HCT116 (cell line): ENCODE measurements around the gene CHAMP1. TPM values are rescaled to one million over a fixed set of nuclear protein-coding genes. Genes with fewer than 3 reads are reported as not detected.

Experiments used
- ATAC-seq: fragments of 200-7000 bp; cut with Tn5 transposase; 2 replicates; pipeline ENCODE4 v1.9.1; 2020; ENCODE audit warnings: mild to moderate bottlenecking, moderate library complexity
- BruUV-seq: library from RNA; stranded (reverse); fragments of 400-500 nt; replicated peaks from 2 replicates; lab custom pipeline; 2021; lab: Mats Ljungman, UMichigan
- CTCF ChIA-PET: fragments of 300-600 bp; sonication (Branson Sonifier 250); formaldehyde crosslinking; loops from one replicate; lab custom pipeline; 2021; ENCODE audit warnings: antibody characterized with exemption; lab: Charles Lee
- POLR2A ChIA-PET: fragments of 300-600, 350-600 bp; sonication (Branson Sonifier 250); formaldehyde crosslinking; loops from one replicate; lab custom pipeline; 2021; ENCODE audit warnings: antibody characterized with exemption; lab: Charles Lee
- RAD21 ChIA-PET, 2 experiments: fragments of 300-600 bp; sonication (Branson Sonifier 250); formaldehyde crosslinking; loops; one replicate each; lab custom pipeline; 2023; ENCODE audit warnings: low total read pairs in 2 of 2; ENCODE audit not compliant: uncharacterized antibody in 2 of 2, unreplicated experiment in 2 of 2, low non-redundant PET in 1 of 2; lab: Charles Lee
- DNase-seq: peaks from one replicate; pipeline ENCODE4 v3.0.0-alpha.2; 2010; ENCODE audit warnings: low read depth, low spot score
- H2AFZ ChIP-seq: fragments of 200-600 bp; shearing (Covaris generic), sonication (generic); 2 replicates; pipeline ENCODE4 v1.6.1; 2017; ENCODE audit warnings: low read depth, mixed run types, mixed read lengths, antibody characterized with exemption, low read length; ENCODE audit not compliant: poor library complexity, severe bottlenecking
- H3K27ac ChIP-seq: 2 replicates; pipeline ENCODE4 v1.5.1; 2012; ENCODE audit warnings: low read depth, low read length
- H3K27me3 ChIP-seq: fragments of 200-600 bp; sonication (generic); 2 replicates; pipeline ENCODE4 v1.6.1; 2016; ENCODE audit warnings: mixed run types, low read length, mixed read lengths; ENCODE audit not compliant: insufficient read depth
- H3K36me3 ChIP-seq, 2 experiments: fragments of 200-500 bp in 1 of 2; fragments of 200-600 bp in 1 of 2; sonication (Bioruptor generic) in 1 of 2; sonication (generic) in 1 of 2; 2 replicates each; pipeline versions ENCODE4 v1.5.1 to v1.6.1; 2014 to 2016; ENCODE audit warnings: low read length in 2 of 2, inconsistent platforms in 1 of 2, mixed read lengths in 1 of 2, mixed run types in 1 of 2; ENCODE audit not compliant: insufficient read depth in 2 of 2, control insufficient read depth in 1 of 2
- H3K4me1 ChIP-seq, 2 experiments: fragments of 200-600 bp in 1 of 2; sonication (generic) in 1 of 2; 2 replicates each; pipeline versions ENCODE4 v1.5.1 to v1.6.1; 2012 to 2017; ENCODE audit warnings: low read length in 2 of 2, inconsistent platforms in 1 of 2, mild to moderate bottlenecking in 1 of 2, mixed read lengths in 1 of 2, mixed run types in 1 of 2, moderate library complexity in 1 of 2; ENCODE audit not compliant: insufficient read depth in 2 of 2, control insufficient read depth in 1 of 2
- H3K4me2 ChIP-seq: fragments of 200-600 bp; sonication (generic); 2 replicates; pipeline ENCODE4 v1.6.1; 2017; ENCODE audit warnings: mixed run types, low read length, mixed read lengths
- H3K4me3 ChIP-seq, 2 experiments: fragments of 200-600 bp in 1 of 2; sonication (generic) in 1 of 2; replicated peaks in 1 of 2; 2 replicates each; pipeline ENCODE4 v1.5.1; 2011 to 2016; ENCODE audit warnings: low read length in 2 of 2, control low read depth in 1 of 2, low read depth in 1 of 2, mild to moderate bottlenecking in 1 of 2, mixed read lengths in 1 of 2, mixed run types in 1 of 2
- H3K79me2 ChIP-seq: fragments of 200-600 bp; sonication (generic); 2 replicates; pipeline ENCODE4 v1.6.1; 2017; ENCODE audit warnings: mild to moderate bottlenecking, mixed run types, low read length, moderate library complexity, mixed read lengths; ENCODE audit not compliant: insufficient read depth
- H3K9ac ChIP-seq: fragments of 200-600 bp; sonication (generic); 2 replicates; pipeline ENCODE4 v1.6.1; 2016; ENCODE audit warnings: low read length, mixed read lengths
- H3K9me2 ChIP-seq: fragments of 200-600 bp; sonication (generic), shearing (Covaris generic); 2 replicates; pipeline ENCODE4 v1.6.1; 2017; ENCODE audit warnings: mixed run types, mild to moderate bottlenecking, moderate library complexity; ENCODE audit not compliant: insufficient read depth
- H3K9me3 ChIP-seq, 2 experiments: fragments of 200-500 bp in 1 of 2; fragments of 200-600 bp in 1 of 2; sonication (Bioruptor generic) in 1 of 2; sonication (generic) in 1 of 2; 2 replicates each; pipeline ENCODE4 v1.6.1; 2014 to 2017; ENCODE audit warnings: low read length in 2 of 2, mixed read lengths in 2 of 2, inconsistent platforms in 1 of 2, low read depth in 1 of 2, mild to moderate bottlenecking in 1 of 2, mixed run types in 1 of 2, moderate library complexity in 1 of 2; ENCODE audit not compliant: control insufficient read depth in 1 of 2, insufficient read depth in 1 of 2
- H4K20me1 ChIP-seq: fragments of 200-600 bp; sonication (generic), shearing (Covaris generic); 2 replicates; pipeline ENCODE4 v1.6.1; 2017; ENCODE audit warnings: mixed run types, mild to moderate bottlenecking, moderate library complexity; ENCODE audit not compliant: insufficient read depth
- CBX3 ChIP-seq: IDR thresholded peaks from 2 replicates; pipeline ENCODE4 v1.6.1; 2012; ENCODE audit warnings: low read depth
- CEBPB ChIP-seq: IDR thresholded peaks from 2 replicates; pipeline ENCODE4 v1.6.1; 2012; ENCODE audit warnings: low read depth
- EGR1 ChIP-seq: IDR thresholded peaks from 2 replicates; pipeline ENCODE4 v1.6.1; 2012; ENCODE audit warnings: low read depth
- EZH2 ChIP-seq: fragments of 200-600 bp; sonication (generic); IDR thresholded peaks from 2 replicates; pipeline ENCODE4 v1.6.1; 2017; ENCODE audit warnings: antibody characterized with exemption, mixed run types
- FOSL1 ChIP-seq: IDR thresholded peaks from 2 replicates; pipeline ENCODE4 v1.6.1; 2012; ENCODE audit warnings: low read depth
- POLR2AphosphoS5 ChIP-seq: IDR thresholded peaks from 2 replicates; pipeline ENCODE4 v1.6.1; 2011; ENCODE audit warnings: mild to moderate bottlenecking, low read depth, low read length, moderate library complexity
- RAD21 ChIP-seq: IDR thresholded peaks from 2 replicates; pipeline ENCODE4 v1.6.1; 2012; ENCODE audit warnings: low read depth, mild to moderate bottlenecking
- TCF7L2 ChIP-seq: IDR thresholded peaks from 2 replicates; pipeline ENCODE4 v1.7.0; 2011; ENCODE audit warnings: borderline replicate concordance, inconsistent platforms; ENCODE audit not compliant: insufficient read depth, insufficient read length; ENCODE audit errors: extremely low read depth
- intact Hi-C: fragments of 100-400 bp; cut with micrococcal nuclease; formaldehyde crosslinking; loops from 2 replicates; pipeline ENCODE4 v1.10.0; 2022
- total RNA-seq: library from RNA; stranded (reverse); gene quantifications from one replicate; pipeline ENCODE4 v1.2.1, GENCODE V29; 2021; ENCODE audit not compliant: unreplicated experiment
- TF ChIP-seq, protein P1 (sequence below): IDR thresholded peaks from 2 replicates; pipeline ENCODE4 v1.6.1; 2011; ENCODE audit warnings: mild to moderate bottlenecking, low read length, moderate library complexity; ENCODE audit not compliant: insufficient replicate concordance; ENCODE audit errors: extremely low read depth

CHAMP1 gene
- total RNA-seq, 1 experiment from 2014 or later, result 31.5 TPM

GRCh38 chr13:114309086-114309485 is 5.2 kb upstream of the CHAMP1 start:
- no peaks in the 10 kb centered on the region for H3K9me3 ChIP-seq
- H2AFZ ChIP-seq, result no peak overlapping the region
- no TSS peak for BruUV-seq
- no peak overlapping the region for H3K4me2 ChIP-seq
- no peak overlapping the region for H3K4me3 ChIP-seq
- POLR2A ChIA-PET, result no interaction called here
- no peaks in the 10 kb centered on the region for H3K79me2 ChIP-seq
- no peaks in the 10 kb centered on the region for H4K20me1 ChIP-seq
- no peak for ATAC-seq
- TF ChIP-seq CEBPB (no peak), EZH2 (no peak), EGR1 (no peak), TCF7L2 (no peak), POLR2AphosphoS5 (no peak), FOSL1 (no peak)
- TF ChIP-seq, protein P1, sequence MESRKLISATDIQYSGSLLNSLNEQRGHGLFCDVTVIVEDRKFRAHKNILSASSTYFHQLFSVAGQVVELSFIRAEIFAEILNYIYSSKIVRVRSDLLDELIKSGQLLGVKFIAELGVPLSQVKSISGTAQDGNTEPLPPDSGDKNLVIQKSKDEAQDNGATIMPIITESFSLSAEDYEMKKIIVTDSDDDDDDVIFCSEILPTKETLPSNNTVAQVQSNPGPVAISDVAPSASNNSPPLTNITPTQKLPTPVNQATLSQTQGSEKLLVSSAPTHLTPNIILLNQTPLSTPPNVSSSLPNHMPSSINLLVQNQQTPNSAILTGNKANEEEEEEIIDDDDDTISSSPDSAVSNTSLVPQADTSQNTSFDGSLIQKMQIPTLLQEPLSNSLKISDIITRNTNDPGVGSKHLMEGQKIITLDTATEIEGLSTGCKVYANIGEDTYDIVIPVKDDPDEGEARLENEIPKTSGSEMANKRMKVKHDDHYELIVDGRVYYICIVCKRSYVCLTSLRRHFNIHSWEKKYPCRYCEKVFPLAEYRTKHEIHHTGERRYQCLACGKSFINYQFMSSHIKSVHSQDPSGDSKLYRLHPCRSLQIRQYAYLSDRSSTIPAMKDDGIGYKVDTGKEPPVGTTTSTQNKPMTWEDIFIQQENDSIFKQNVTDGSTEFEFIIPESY, result no peak
- TF ChIP-seq, all 23 proteins: peak for 0
- Histone ChIP-seq H3K9ac (no peak overlapping the region), H3K9me2 (no peaks in the 10 kb centered on the region), H3K27me3 (no peaks in the 10 kb centered on the region), H3K4me1 (peaks cover 3 to 14% of the 10 kb centered on the region in 2 experiments; a peak in 3 of 4 replicates), H3K36me3 (0 out of 4 replicates have a peak, but pooled peaks cover 0 to 2% of the 10 kb centered on the region in 2 experiments), H3K27ac (no peak overlapping the region)
- DNase-seq, result no peak
- CTCF ChIA-PET, result no interaction called here
- RAD21 ChIA-PET, result no interaction called here
- intact Hi-C loops, result no loop called here

GRCh38 chr13:114309806-114310410 is 4.4 kb upstream of the CHAMP1 start:
- no peaks in the 10 kb centered on the region for H4K20me1 ChIP-seq
- BruUV-seq, result no TSS peak

More at GRCh38 chr13:114309806-114310410, 4.4 kb upstream of the CHAMP1 start:
- no peak overlapping the region for H3K4me2 ChIP-seq
- ATAC-seq (no peak), DNase-seq (no peak)
- ChIA-PET POLR2A (no interaction called here), CTCF (no interaction called here), RAD21 (no interaction called here)
- H3K4me3 ChIP-seq, result no peak overlapping the region
- H3K36me3 ChIP-seq, result 0 out of 4 replicates have a peak, but pooled peaks cover 0 to 2% of the 10 kb centered on the region in 2 experiments
- no peak overlapping the region for H2AFZ ChIP-seq
- peaks cover 3 to 14% of the 10 kb centered on the region in 2 experiments; a peak in 3 of 4 replicates for H3K4me1 ChIP-seq
- no peaks in the 10 kb centered on the region for H3K27me3 ChIP-seq
- H3K9me2 ChIP-seq, result no peaks in the 10 kb centered on the region
- H3K9ac ChIP-seq, result no peak overlapping the region
- intact Hi-C loops, result no loop called here
- peaks cover 6% of the 10 kb centered on the region for H3K79me2 ChIP-seq
- no peaks in the 10 kb centered on the region for H3K9me3 ChIP-seq
- H3K27ac ChIP-seq, result no peak overlapping the region
- TF ChIP-seq CBX3 (no peak), RAD21 (peak; percentile 9; the same call in 1 of the 2 replicates)
- TF ChIP-seq, all 23 proteins: peak for 1
